ENCODE results near the gene POMP. TPM values are rescaled to one million over a fixed set of nuclear protein-coding genes. Genes with fewer than 3 reads are reported as not detected.

POMP gene
- total and polyA plus RNA-seq, 7 experiments from 2014 or later, result 18.8 to 97.0 (median 25.2) TPM

DNA sequence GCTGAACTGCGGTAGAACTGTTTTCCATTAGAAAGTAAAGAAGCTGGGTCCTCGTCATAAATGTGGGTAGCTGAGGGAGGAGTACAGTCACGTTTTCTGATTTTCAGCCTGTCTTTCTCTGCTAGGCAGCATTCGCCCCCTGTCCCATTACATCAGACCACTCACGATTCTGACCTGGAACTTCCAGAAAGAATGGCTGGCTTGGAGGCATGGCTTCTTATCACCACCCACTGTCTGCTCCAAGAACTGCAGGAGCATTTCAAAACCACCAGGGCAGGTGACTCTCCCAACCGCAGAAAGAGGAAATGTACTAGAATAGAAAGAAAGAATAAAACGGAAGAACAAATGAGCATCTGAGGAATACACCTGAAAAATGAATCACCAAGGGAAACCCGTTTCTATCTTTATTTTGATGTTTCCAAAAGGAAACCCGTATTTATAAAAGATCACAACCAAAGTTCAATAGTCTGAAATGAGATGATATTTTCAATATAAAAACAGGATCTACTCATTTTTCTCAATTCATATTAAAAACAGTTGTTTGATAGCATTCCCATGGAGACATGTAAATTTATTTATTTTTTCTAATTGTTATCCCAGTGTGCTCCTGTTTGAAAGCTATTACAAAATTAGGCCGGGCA, 22.1 kb upstream of the POMP start:
- Histone ChIP-seq H3K36me3 (ENCODE audit: control insufficient read depth in 2 of 3, insufficient read depth in 3 of 3, low read length in 3 of 3) (no peaks in the 10 kb centered on the region), H3K4me3 (ENCODE audit: low read length) (no peak overlapping the region), H3K4me1 (ENCODE audit: control insufficient read depth in 2 of 2, insufficient read depth in 2 of 2, low read length in 2 of 2) (peaks cover 0 to 7% of the 10 kb centered on the region in 2 donors), H3K27me3 (ENCODE audit: control insufficient read depth in 2 of 2, insufficient read depth in 2 of 2, low read length in 2 of 2) (no peaks in the 10 kb centered on the region), H3K9me3 (ENCODE audit: control insufficient read depth in 2 of 3, low read length in 3 of 3) (no peaks in the 10 kb centered on the region), H3K27ac (ENCODE audit: low read depth, low read length) (no peak overlapping the region)
- peaks cover 0 to 8% (median 7%) of the 10 kb centered on the region in 7 donors for H3K4me1 Mint-ChIP-seq
- H3K27ac Mint-ChIP-seq, result peak overlapping the region in 5 of 9 donors; percentile 3 to 49 (median 13)
- H3K36me3 Mint-ChIP-seq, result no peaks in the 10 kb centered on the region
- intact Hi-C loops (cut with micrococcal nuclease), result loop anchor here (1.0 to 10.0 kb wide), 9 partner anchors 23 to 582 kb away; partner anchors contain the start of gene POMP (in 1 of the 2)
- ChIA-PET POLR2A (no interaction called here), CTCF (interaction anchor here (0.8 kb wide), 1 partner anchor 144 kb away, joined by 3 read pairs; no protein-coding TSS in a partner anchor)
- ATAC-seq (peak; percentile 78), DNase-seq (peak in 8 of 9 donors; percentile 25 to 66 (median 58))
- H3K27me3 Mint-ChIP-seq, result peaks cover 5 to 24% (median 17%) of the 10 kb centered on the region in 5 donors
- no peaks in the 10 kb centered on the region for H3K9me3 Mint-ChIP-seq
- H3K4me3 Mint-ChIP-seq, result peak overlapping the region; percentile 1 to 65 (median 34)

DNA sequence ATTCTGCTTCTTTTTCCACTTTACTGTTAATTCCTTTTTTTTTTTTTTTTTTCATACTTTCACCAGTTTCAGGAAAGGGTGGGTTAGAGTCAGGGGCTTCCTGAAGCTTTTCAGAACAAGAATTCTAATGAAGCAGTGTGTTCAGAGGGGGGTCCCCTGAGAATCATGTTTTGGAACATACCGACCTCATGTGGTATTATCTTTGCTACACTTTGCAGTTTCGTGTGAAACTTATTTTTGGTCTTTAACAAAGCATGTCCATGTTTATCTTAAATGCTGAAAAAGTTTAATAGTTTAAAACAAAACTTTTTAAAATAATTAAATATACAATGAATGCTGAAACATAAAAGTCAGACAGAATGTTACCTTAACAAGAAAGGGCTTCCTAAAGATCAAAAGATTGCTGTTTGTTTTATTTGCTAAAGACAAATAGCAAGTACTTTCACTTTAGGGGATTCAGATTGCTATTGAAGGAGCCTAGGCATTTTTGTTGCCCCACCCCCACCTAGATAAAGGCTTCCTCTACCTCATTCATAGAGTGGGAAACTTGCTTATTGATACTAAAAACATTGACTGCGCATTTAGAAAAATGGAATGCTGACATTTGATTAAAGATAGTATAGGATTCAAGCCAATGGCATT, 21.1 kb upstream of the POMP start:
- Histone ChIP-seq H3K27me3 (ENCODE audit: control insufficient read depth in 2 of 2, insufficient read depth in 2 of 2, low read length in 2 of 2) (no peaks in the 10 kb centered on the region), H3K36me3 (ENCODE audit: control insufficient read depth in 2 of 3, insufficient read depth in 3 of 3, low read length in 3 of 3) (no peaks in the 10 kb centered on the region), H3K4me1 (ENCODE audit: control insufficient read depth in 2 of 2, insufficient read depth in 2 of 2, low read length in 2 of 2) (peaks cover 0 to 7% of the 10 kb centered on the region in 2 donors), H3K27ac (ENCODE audit: low read depth, low read length) (no peak overlapping the region), H3K9me3 (ENCODE audit: control insufficient read depth in 2 of 3, low read length in 3 of 3) (no peaks in the 10 kb centered on the region), H3K4me3 (ENCODE audit: low read length) (no peak overlapping the region)
- ChIA-PET CTCF (interaction anchor here (0.6 to 0.8 kb wide), 3 partner anchors 145 to 554 kb away, joined by 3 to 5 read pairs (median 4); no protein-coding TSS in a partner anchor), POLR2A (interaction anchor here (0.6 kb wide), 1 partner anchor 847 kb away, joined by 3 read pairs; no protein-coding TSS in a partner anchor)
- peaks cover 5 to 22% (median 17%) of the 10 kb centered on the region in 5 donors for H3K27me3 Mint-ChIP-seq
- H3K4me3 Mint-ChIP-seq, result no peak overlapping the region
- intact Hi-C loops (cut with micrococcal nuclease), result loop anchor here (2.0 to 10.0 kb wide), 5 partner anchors 133 to 583 kb away; no protein-coding TSS in a partner anchor
- H3K36me3 Mint-ChIP-seq, result no peaks in the 10 kb centered on the region
- peaks cover 0 to 8% (median 7%) of the 10 kb centered on the region in 7 donors for H3K4me1 Mint-ChIP-seq
- DNase-seq (no peak), ATAC-seq (no peak)
- H3K9me3 Mint-ChIP-seq, result no peaks in the 10 kb centered on the region
- H3K27ac Mint-ChIP-seq, result no peak overlapping the region

GRCh38 chr13:28638756-28639155, 20.2 kb upstream of the POMP start:
- intact Hi-C loops (cut with micrococcal nuclease), result loop anchor here (5.0 to 10.0 kb wide), 4 partner anchors 146 to 584 kb away; no protein-coding TSS in a partner anchor
- POLR2A ChIA-PET, result no interaction called here

DNA sequence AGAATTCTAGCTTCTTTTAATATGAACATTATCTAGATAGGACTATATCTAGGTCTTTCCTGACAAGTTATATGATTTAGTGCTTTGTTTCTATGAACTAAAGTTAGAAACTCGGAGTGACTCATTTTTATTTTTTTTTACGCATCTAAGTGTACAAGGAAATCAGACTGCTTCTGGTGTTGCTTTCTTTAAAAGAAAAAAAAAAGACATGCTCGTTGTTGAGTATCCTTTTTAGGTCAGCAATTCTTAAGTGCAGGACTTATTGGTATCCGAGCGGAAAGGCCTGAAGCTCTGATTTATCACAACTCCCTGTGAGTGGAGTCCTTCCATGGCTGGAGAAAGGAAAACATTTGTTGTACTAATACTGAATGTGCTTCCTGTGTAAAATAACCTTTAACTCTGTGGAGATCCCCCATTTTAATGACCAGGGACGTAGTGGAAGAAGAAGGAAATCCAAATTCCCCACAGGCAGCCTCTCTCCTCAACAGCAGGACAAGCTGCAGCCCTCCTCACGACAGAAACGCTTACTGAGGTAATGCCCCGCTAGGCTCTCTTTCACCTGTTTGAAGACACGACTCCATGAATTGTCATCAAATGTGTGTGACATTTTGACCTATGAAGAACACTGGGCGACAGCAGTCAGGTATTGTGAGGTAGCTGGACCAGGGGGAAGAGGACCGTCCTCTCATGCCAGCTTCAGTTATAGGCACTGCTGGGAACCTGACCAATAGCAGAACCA, 17.9 kb upstream of the POMP start:
- Mint-ChIP-seq H3K27me3 (peaks cover 5 to 20% (median 8%) of the 10 kb centered on the region in 5 donors), H3K4me1 (peaks cover 0 to 13% (median 7%) of the 10 kb centered on the region in 7 donors), H3K9me3 (no peaks in the 10 kb centered on the region), H3K4me3 (no peak overlapping the region), H3K36me3 (no peaks in the 10 kb centered on the region), H3K27ac (no peak overlapping the region)
- peaks cover 0 to 7% of the 10 kb centered on the region in 2 donors for H3K4me1 ChIP-seq (ENCODE audit: control insufficient read depth in 2 of 2, insufficient read depth in 2 of 2, low read length in 2 of 2)
- ATAC-seq (no peak), DNase-seq (no peak)
- no peaks in the 10 kb centered on the region for H3K9me3 ChIP-seq (ENCODE audit: control insufficient read depth in 2 of 3, low read length in 3 of 3)
- H3K27ac ChIP-seq (ENCODE audit: low read depth, low read length), result no peak overlapping the region
- H3K4me3 ChIP-seq (ENCODE audit: low read length), result no peak overlapping the region
- H3K27me3 ChIP-seq (ENCODE audit: control insufficient read depth in 2 of 2, insufficient read depth in 2 of 2, low read length in 2 of 2), result no peaks in the 10 kb centered on the region
- intact Hi-C loops (cut with micrococcal nuclease), result no loop called here
- no peaks in the 10 kb centered on the region for H3K36me3 ChIP-seq (ENCODE audit: control insufficient read depth in 2 of 3, insufficient read depth in 3 of 3, low read length in 3 of 3)
- POLR2A ChIA-PET, result interaction anchor here (0.5 kb wide), 1 partner anchor 117 kb away, joined by 3 read pairs; no protein-coding TSS in a partner anchor
- CTCF ChIA-PET, result interaction anchor here (0.7 kb wide), 1 partner anchor 137 kb away, joined by 3 read pairs; no protein-coding TSS in a partner anchor

More at GRCh38 chr13:28638756-28639155, 20.2 kb upstream of the POMP start:
- Mint-ChIP-seq H3K27me3 (peaks cover 5 to 20% (median 17%) of the 10 kb centered on the region in 5 donors), H3K9me3 (no peaks in the 10 kb centered on the region), H3K27ac (no peak overlapping the region), H3K4me3 (no peak overlapping the region), H3K4me1 (peaks cover 0 to 13% (median 7%) of the 10 kb centered on the region in 7 donors), H3K36me3 (no peaks in the 10 kb centered on the region)
- DNase-seq (no peak), ATAC-seq (no peak)
- Histone ChIP-seq H3K27ac (ENCODE audit: low read depth, low read length) (no peak overlapping the region), H3K27me3 (ENCODE audit: control insufficient read depth in 2 of 2, insufficient read depth in 2 of 2, low read length in 2 of 2) (no peaks in the 10 kb centered on the region), H3K4me1 (ENCODE audit: control insufficient read depth in 2 of 2, insufficient read depth in 2 of 2, low read length in 2 of 2) (peaks cover 0 to 7% of the 10 kb centered on the region in 2 donors), H3K36me3 (ENCODE audit: control insufficient read depth in 2 of 3, insufficient read depth in 3 of 3, low read length in 3 of 3) (no peaks in the 10 kb centered on the region), H3K9me3 (ENCODE audit: control insufficient read depth in 2 of 3, low read length in 3 of 3) (no peaks in the 10 kb centered on the region), H3K4me3 (ENCODE audit: low read length) (no peak overlapping the region)
- CTCF ChIA-PET, result no interaction called here

DNA sequence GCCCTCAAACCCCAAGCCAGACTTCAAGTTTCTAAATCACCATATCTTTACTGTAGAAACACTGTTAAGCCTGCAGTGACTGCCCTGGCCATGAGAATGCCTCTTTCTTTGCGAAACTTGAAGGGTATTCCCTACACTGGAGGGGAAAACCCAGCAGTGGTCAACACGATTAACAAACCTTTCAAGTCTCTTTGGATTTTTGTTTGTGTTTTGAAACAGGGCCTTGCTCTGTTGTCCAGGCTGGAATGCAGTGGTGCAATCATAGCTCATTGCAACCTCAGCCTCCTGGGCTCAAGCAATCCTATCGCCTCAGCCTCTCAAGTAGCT, 17.4 kb upstream of the POMP start:
- Histone ChIP-seq H3K27me3 (ENCODE audit: control insufficient read depth in 2 of 2, insufficient read depth in 2 of 2, low read length in 2 of 2) (no peaks in the 10 kb centered on the region), H3K27ac (ENCODE audit: low read depth, low read length) (no peak overlapping the region), H3K4me3 (ENCODE audit: low read length) (no peak overlapping the region), H3K4me1 (ENCODE audit: control insufficient read depth in 2 of 2, insufficient read depth in 2 of 2, low read length in 2 of 2) (peaks cover 0 to 7% of the 10 kb centered on the region in 2 donors), H3K9me3 (ENCODE audit: control insufficient read depth in 2 of 3, low read length in 3 of 3) (no peaks in the 10 kb centered on the region), H3K36me3 (ENCODE audit: control insufficient read depth in 2 of 3, insufficient read depth in 3 of 3, low read length in 3 of 3) (no peaks in the 10 kb centered on the region)
- peaks cover 5 to 20% (median 7%) of the 10 kb centered on the region in 5 donors for H3K27me3 Mint-ChIP-seq
- DNase-seq (no peak), ATAC-seq (no peak)
- intact Hi-C loops (cut with micrococcal nuclease), result no loop called here
- POLR2A ChIA-PET, result interaction anchor here (0.5 kb wide), 1 partner anchor 117 kb away, joined by 3 read pairs; no protein-coding TSS in a partner anchor
- H3K9me3 Mint-ChIP-seq, result no peaks in the 10 kb centered on the region
- H3K36me3 Mint-ChIP-seq, result no peaks in the 10 kb centered on the region
- H3K27ac Mint-ChIP-seq, result no peak overlapping the region
- H3K4me3 Mint-ChIP-seq, result no peak overlapping the region
- peaks cover 0 to 12% (median 5%) of the 10 kb centered on the region in 7 donors for H3K4me1 Mint-ChIP-seq
- CTCF ChIA-PET, result no interaction called here

DNA sequence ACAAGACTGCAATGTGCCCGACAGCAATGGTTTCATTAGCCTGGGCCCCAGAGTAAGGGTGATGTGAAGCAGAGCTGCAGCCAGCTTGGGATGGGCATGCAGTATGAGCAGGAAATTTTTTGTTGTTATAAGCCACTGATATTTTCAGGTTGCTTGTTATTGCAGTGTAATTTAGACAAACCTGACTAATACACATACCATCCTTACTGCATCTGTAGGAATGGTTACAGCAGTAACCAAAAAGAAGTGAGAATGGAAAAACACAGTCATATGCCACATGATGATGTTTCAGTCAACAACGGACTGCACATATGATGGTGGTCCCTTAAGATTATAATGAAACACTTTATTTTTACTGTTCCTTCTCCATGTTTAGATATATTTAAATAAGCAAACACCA, 8.6 kb upstream of the POMP start:
- DNase-seq (no peak), ATAC-seq (no peak)
- peaks cover 0 to 5% (median 0%) of the 10 kb centered on the region in 3 experiments for H3K36me3 ChIP-seq (ENCODE audit: control insufficient read depth in 2 of 3, insufficient read depth in 3 of 3, low read length in 3 of 3)
- Mint-ChIP-seq H3K36me3 (peaks cover 0 to 14% (median 4%) of the 10 kb centered on the region in 5 donors), H3K4me1 (peaks cover 2 to 8% (median 4%) of the 10 kb centered on the region in 7 donors), H3K4me3 (no peak overlapping the region), H3K27me3 (no peaks in the 10 kb centered on the region), H3K27ac (no peak overlapping the region), H3K9me3 (no peaks in the 10 kb centered on the region)
- intact Hi-C loops (cut with micrococcal nuclease), result loop anchor here in 1 of 2 donors (10.0 kb wide), 1 partner anchor 945 kb away; the partner anchor contains the start of gene SLC7A1
- CTCF ChIA-PET, result no interaction called here
- no peaks in the 10 kb centered on the region for H3K27me3 ChIP-seq (ENCODE audit: control insufficient read depth in 2 of 2, insufficient read depth in 2 of 2, low read length in 2 of 2)
- no peaks in the 10 kb centered on the region for H3K4me1 ChIP-seq (ENCODE audit: control insufficient read depth in 2 of 2, insufficient read depth in 2 of 2, low read length in 2 of 2)
- no peaks in the 10 kb centered on the region for H3K9me3 ChIP-seq (ENCODE audit: control insufficient read depth in 2 of 3, low read length in 3 of 3)
- no peak overlapping the region for H3K27ac ChIP-seq (ENCODE audit: low read depth, low read length)
- POLR2A ChIA-PET, result no interaction called here
- no peak overlapping the region for H3K4me3 ChIP-seq (ENCODE audit: low read length)

Measured in naive thymus-derived CD4-positive, alpha-beta T cell (primary cell).